ENCODE results near the gene PEX16. TPM values are rescaled to one million over a fixed set of nuclear protein-coding genes. Genes with fewer than 3 reads are reported as not detected.

The PEX16 gene
- total and polyA plus RNA-seq, 11 donors = 10.4 to 22.8 (median 16.3) TPM

- no peaks in the 10 kb centered on the region for H3K9me3 ChIP-seq
- peaks cover 3 to 63% (median 37%) of the 10 kb centered on the region in 12 donors for H3K4me1 ChIP-seq
- 0 to 1% (median 0%) methylated on average over 28 to 38 of the region's 38 CpGs for WGBS, 4 donors
- DNase-seq (peak; percentile 86 to 91 (median 87)), ATAC-seq (peak; percentile 72 to 86 (median 82))
- H3K36me3 ChIP-seq = peaks cover 0 to 27% (median 26%) of the 10 kb centered on the region in 9 donors
- peak overlapping the region; percentile 75 to 100 (median 94) for H3K4me3 ChIP-seq
- intact Hi-C loops (cut with DNase I) = loop anchor here in 7 of 10 donors (1.0 to 10.0 kb wide), 4 partner anchors 54 to 72 kb away; partner anchors contain the start of gene CRY2 (in 5 of the 7)
- H3K27me3 ChIP-seq = peaks cover 14 to 24% (median 17%) of the 10 kb centered on the region in 9 donors
- no peak for TF ChIP-seq CTCF (IDR thresholded peaks at IDR 0.05)
- TF ChIP-seq POLR2A (IDR thresholded peaks at IDR 0.05) = peak in 1 of 2 donors; percentile 9
- H3K27ac ChIP-seq = peak overlapping the region; percentile 77 to 97 (median 90)
These were observed 759 bp upstream of the PEX16 start for GRCh38 chr11:45918331-45918941.

- Histone ChIP-seq H3K27me3 (peaks cover 2 to 12% (median 6%) of the 10 kb centered on the region in 9 donors), H3K36me3 (peaks cover 0 to 39% (median 37%) of the 10 kb centered on the region in 9 donors), H3K4me1 (peaks cover 3 to 52% (median 28%) of the 10 kb centered on the region in 12 donors), H3K9me3 (no peaks in the 10 kb centered on the region), H3K4me3 (peak overlapping the region; percentile 75 to 100 (median 94)), H3K27ac (peak overlapping the region; percentile 77 to 97 (median 90))
- intact Hi-C loops (cut with DNase I) = loop anchor here in 6 of 10 donors (1.0 to 10.0 kb wide), 3 partner anchors 52 to 70 kb away; partner anchors contain the start of gene CRY2 (in 4 of the 6)
- no peak for ATAC-seq
- peak in 1 of 5 donors; percentile 51 for DNase-seq
- 3 to 7% (median 5%) methylated on average over 12 to 16 of the region's 16 CpGs for WGBS, 4 donors
- TF ChIP-seq CTCF (IDR thresholded peaks at IDR 0.05) (no peak), POLR2A (IDR thresholded peaks at IDR 0.05) (no peak)
These were observed 423 bp downstream of the PEX16 start for GRCh38 chr11:45917286-45917622.

- ATAC-seq (no peak), DNase-seq (peak in 2 of 5 donors; percentile 24 to 33)
- TF ChIP-seq CTCF (IDR thresholded peaks at IDR 0.05) = no peak
- no peak for TF ChIP-seq POLR2A (IDR thresholded peaks at IDR 0.05)
- intact Hi-C loops (cut with DNase I) = loop anchor here in 5 of 10 donors (5.0 to 10.0 kb wide), 2 partner anchors 51 to 68 kb away; partner anchors contain the start of gene CRY2 (in 3 of the 5)
- Histone ChIP-seq H3K36me3 (peaks cover 0 to 57% (median 53%) of the 10 kb centered on the region in 9 donors), H3K27ac (no peak overlapping the region), H3K4me3 (no peak overlapping the region), H3K4me1 (peaks cover 0 to 40% (median 23%) of the 10 kb centered on the region in 12 donors), H3K9me3 (no peaks in the 10 kb centered on the region), H3K27me3 (no peaks in the 10 kb centered on the region)
- WGBS, 4 donors = 76 to 83% (median 79%) methylated on average over 2 to 13 of the region's 13 CpGs
These were observed 2.2 kb downstream of the PEX16 start for GRCh38 chr11:45915446-45915845.

GRCh38 chr11:45913942-45914635 is 3.6 kb downstream of the PEX16 start:
- H3K9me3 ChIP-seq = no peaks in the 10 kb centered on the region
- no peak for TF ChIP-seq POLR2A (IDR thresholded peaks at IDR 0.05)
- TF ChIP-seq CTCF (IDR thresholded peaks at IDR 0.05) = no peak
- intact Hi-C loops (cut with DNase I) = loop anchor here in 2 of 10 donors (10.0 kb wide), 1 partner anchor 49 kb away; no protein-coding TSS in a partner anchor
- no peak overlapping the region for H3K4me3 ChIP-seq
- H3K36me3 ChIP-seq = peaks cover 0 to 69% (median 62%) of the 10 kb centered on the region in 9 donors
- 84 to 90% (median 87%) methylated on average over 11 to 22 of the region's 22 CpGs for WGBS, 4 donors
- peaks cover 0 to 29% (median 19%) of the 10 kb centered on the region in 12 donors for H3K4me1 ChIP-seq
- ATAC-seq = no peak
- peak in 1 of 5 donors; percentile 47 for DNase-seq
- H3K27me3 ChIP-seq = no peaks in the 10 kb centered on the region
- no peak overlapping the region for H3K27ac ChIP-seq

All from heart left ventricle (tissue), 16 donors.